CD4-positive, alpha-beta T cell treated with Interleukin-4 for 1 hour (primary cell): ENCODE data around the gene CCDC6.
"Not testable (repeated sequence)": the region's sequence is repeated elsewhere in the genome, so short reads cannot be mapped to it uniquely, and the experiment has no call there.

Experiments used
- DNase-seq, 2 donors: peaks; one replicate each; pipeline ENCODE4 v3.0.0-alpha.2; 2020 to 2022

CCDC6 gene

GRCh38 chr10:59906417-59907202 lies at the start of gene CCDC6:
TSS of gene CCDC6 (minus strand) at chr10:59906556. CDS start at chr10:59906424, 132 bp downstream.
- peak; percentile 92 for DNase-seq

GRCh38 chr10:59954296-59954695 lies 47.9 kb upstream of the CCDC6 start:
- no peak for DNase-seq

GRCh38 chr10:59953711-59954110 lies 47.4 kb upstream of the CCDC6 start:
- DNase-seq, result not testable (repeated sequence)

GRCh38 chr10:59950105-59950504 lies 43.7 kb upstream of the CCDC6 start:
- DNase-seq, result no peak

- no peak for DNase-seq
Observed at GRCh38 chr10:59949608-59950007, 43.3 kb upstream of the CCDC6 start.

GRCh38 chr10:59945991-59946390 lies 39.6 kb upstream of the CCDC6 start:
- no peak for DNase-seq

- no peak for DNase-seq
Observed at GRCh38 chr10:59945590-59945989, 39.2 kb upstream of the CCDC6 start.

GRCh38 chr10:59944339-59944935 lies 38.1 kb upstream of the CCDC6 start:
- DNase-seq, result no peak

GRCh38 chr10:59942556-59942955 lies 36.2 kb upstream of the CCDC6 start:
- DNase-seq, result no peak

GRCh38 chr10:59937720-59938119 lies 31.4 kb upstream of the CCDC6 start:
- no peak for DNase-seq

GRCh38 chr10:59934701-59935100 lies 28.3 kb upstream of the CCDC6 start:
- no peak for DNase-seq

- not testable (repeated sequence) for DNase-seq
Observed at GRCh38 chr10:59930788-59931521, 24.6 kb upstream of the CCDC6 start.

GRCh38 chr10:59926086-59926485 lies 19.7 kb upstream of the CCDC6 start:
- DNase-seq, result no peak

- DNase-seq, result no peak
Observed at GRCh38 chr10:59922907-59923306, 16.6 kb upstream of the CCDC6 start.

GRCh38 chr10:59917922-59918321 lies 11.6 kb upstream of the CCDC6 start:
- no peak for DNase-seq

- DNase-seq, result no peak
Observed at GRCh38 chr10:59913547-59914237, 7.3 kb upstream of the CCDC6 start.

GRCh38 chr10:59910867-59911266 lies 4.5 kb upstream of the CCDC6 start:
- no peak for DNase-seq

- no peak for DNase-seq
Observed at GRCh38 chr10:59909815-59910214, 3.5 kb upstream of the CCDC6 start.

- no peak for DNase-seq
Observed at GRCh38 chr10:59908808-59909143, 2.4 kb upstream of the CCDC6 start.

- peak; percentile 52 to 62 for DNase-seq
Observed at GRCh38 chr10:59907918-59908807, 1.8 kb upstream of the CCDC6 start.

- DNase-seq, result peak in 1 of 2 donors; percentile 29
Observed at GRCh38 chr10:59907537-59907917, 1.2 kb upstream of the CCDC6 start.

GRCh38 chr10:59905731-59906416 lies 482 bp downstream of the CCDC6 start:
- DNase-seq, result no peak
